ENCODE measurements around the gene ZNF487. TPM values are rescaled to one million over a fixed set of nuclear protein-coding genes. Genes with fewer than 3 reads are reported as not detected.

The ZNF487 gene
- total and polyA plus RNA-seq, 10 of the 15 experiments (the other 5 are each of a cell fraction or from before 2014, with no cell fraction given), result 0.74 to 2.1 (median 1.1) TPM

GRCh38 chr10:43417950-43418768, 18.8 kb upstream of the ZNF487 start (continued):
- TF ChIP-seq HSF1 (IDR thresholded peaks at IDR 0.05; ENCODE audit: low read depth, low read length) (no peak), NFYB (IDR thresholded peaks at IDR 0.05; ENCODE audit: insufficient read depth, low read depth, low read length) (0 out of 2 replicates have a peak, but pooled peaks have one; percentile 44), MXI1 (IDR thresholded peaks at IDR 0.05; ENCODE audit: low read depth, low read length) (no peak), MLLT1 (IDR thresholded peaks at IDR 0.05) (peak; percentile 28; the same call in 1 of the 2 replicates), RELB (IDR thresholded peaks at IDR 0.05; ENCODE audit: low read depth) (no peak; the same call in 1 of the 2 replicates), RFX5 (IDR thresholded peaks at IDR 0.05; ENCODE audit: low read depth, low read length) (no peak), MTA2 (IDR thresholded peaks at IDR 0.05; ENCODE audit: low read depth) (peak; percentile 52), SP1 (IDR thresholded peaks at IDR 0.05; ENCODE audit: low read depth, low read length) (peak; percentile 34), FOXM1 (IDR thresholded peaks at IDR 0.05; ENCODE audit: low read depth, low read length) (no peak), ATF7 (IDR thresholded peaks at IDR 0.05; ENCODE audit: low read depth) (peak; percentile 55; the same call in 1 of the 2 replicates), ESRRA (IDR thresholded peaks at IDR 0.05; ENCODE audit: low read length) (no peak), MTA3 (IDR thresholded peaks at IDR 0.05; ENCODE audit: borderline replicate concordance, low read length) (peak; percentile 50; the same call in 1 of the 2 replicates), BCL3 (IDR thresholded peaks at IDR 0.05; ENCODE audit: borderline replicate concordance, insufficient read depth, low read depth, low read length, poor library complexity, severe bottlenecking) (peak; percentile 18), SMAD5 (IDR thresholded peaks at IDR 0.05; ENCODE audit: low read depth) (no peak), CHD1 (IDR thresholded peaks at IDR 0.05; ENCODE audit: low read depth, low read length) (no peak), GABPA (IDR thresholded peaks at IDR 0.05; ENCODE audit: low read depth) (peak; percentile 46; the same call in 1 of the 2 replicates), TAF1 (IDR thresholded peaks at IDR 0.05; ENCODE audit: borderline replicate concordance, low read depth, low read length) (peak; percentile 40; the same call in 1 of the 2 replicates), JUNB (IDR thresholded peaks at IDR 0.05) (peak; percentile 43; the same call in 1 of the 2 replicates), IKZF1 (conservative IDR thresholded peaks at IDR 0.05) (peak; percentile 73), ZBTB33 (IDR thresholded peaks at IDR 0.05) (peak; percentile 49; the same call in 1 of the 2 replicates)

Data from GM12878 (cell line).